WTC11 (cell line): ENCODE data around the gene MCIDAS.

Experiments
- CTCF ChIP-seq: fragments of 200-600 bp; IDR thresholded peaks from 2 replicates; pipeline ENCODE4 v1.8.0; 2022; ENCODE audit warnings: antibody characterized with exemption
- ESRRA ChIP-seq: sonication (generic); formaldehyde crosslinking; IDR thresholded peaks from 2 replicates; pipeline ENCODE4 v1.8.1; 2022; ENCODE audit warnings: mild to moderate bottlenecking, missing genetic modification reagents, borderline replicate concordance
- MAX ChIP-seq: sonication (generic); formaldehyde crosslinking; IDR thresholded peaks from 2 replicates; pipeline ENCODE4 v1.8.0; 2022; ENCODE audit warnings: mild to moderate bottlenecking, missing genetic modification reagents
- NR2C2 ChIP-seq: sonication (generic); formaldehyde crosslinking; IDR thresholded peaks from 2 replicates; pipeline ENCODE4 v1.8.0; 2022; ENCODE audit warnings: mild to moderate bottlenecking, missing genetic modification reagents
- NR3C1 ChIP-seq: sonication (generic); formaldehyde crosslinking; conservative IDR thresholded peaks from 2 replicates; pipeline ENCODE4 v1.8.1; 2023; ENCODE audit warnings: low read depth, mild to moderate bottlenecking, missing genetic modification reagents
- SP1 ChIP-seq: sonication (generic); formaldehyde crosslinking; conservative IDR thresholded peaks from 2 replicates; pipeline ENCODE4 v1.8.1; 2022; ENCODE audit warnings: missing genetic modification reagents
- TP53 ChIP-seq: sonication (generic); formaldehyde crosslinking; IDR thresholded peaks from 2 replicates; pipeline ENCODE4 v1.8.1; 2023; ENCODE audit warnings: mild to moderate bottlenecking, missing genetic modification reagents
- USF1 ChIP-seq: sonication (generic); formaldehyde crosslinking; IDR thresholded peaks from 2 replicates; pipeline ENCODE4 v1.8.0; 2022; ENCODE audit warnings: mild to moderate bottlenecking, missing genetic modification reagents
- ZNF219 ChIP-seq: sonication (generic); formaldehyde crosslinking; IDR thresholded peaks from 2 replicates; pipeline ENCODE4 v1.8.0; 2023; ENCODE audit warnings: missing genetic modification reagents, mild to moderate bottlenecking, borderline replicate concordance
- TF ChIP-seq, protein P1 (sequence below): fragments of 250-450 bp; sonication (Bioruptor Pico); IDR thresholded peaks from 2 replicates; pipeline ENCODE4 v1.9.0; 2021; ENCODE audit warnings: moderate library complexity, mild to moderate bottlenecking, inconsistent platforms, borderline replicate concordance

DNA sequence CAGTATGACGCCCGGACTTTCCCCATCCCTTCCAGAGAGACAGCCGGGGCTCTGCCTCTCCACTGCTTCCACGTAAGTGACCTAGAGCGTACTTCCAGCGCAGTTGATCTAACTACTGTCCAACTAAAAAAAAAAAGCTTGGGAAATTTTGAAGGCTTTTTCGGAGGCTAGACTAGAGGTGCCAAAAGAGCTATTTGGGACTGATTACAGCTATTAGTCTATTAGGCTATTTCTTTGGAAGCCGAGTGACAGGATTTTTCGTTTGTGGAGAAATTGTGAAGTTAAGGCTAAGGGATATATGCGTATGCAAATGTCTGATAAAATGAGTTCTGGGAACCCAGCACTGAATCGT lies 4.8 kb upstream of the MCIDAS start:
- TF ChIP-seq CTCF (no peak), TP53 (CRISPR knock-in tag) (no peak), USF1 (CRISPR knock-in tag) (no peak), NR3C1 (no peak), ZNF219 (CRISPR knock-in tag) (no peak), SP1 (CRISPR knock-in tag) (no peak), ESRRA (no peak), MAX (no peak), NR2C2 (CRISPR knock-in tag) (no peak)
- TF ChIP-seq, protein P1, sequence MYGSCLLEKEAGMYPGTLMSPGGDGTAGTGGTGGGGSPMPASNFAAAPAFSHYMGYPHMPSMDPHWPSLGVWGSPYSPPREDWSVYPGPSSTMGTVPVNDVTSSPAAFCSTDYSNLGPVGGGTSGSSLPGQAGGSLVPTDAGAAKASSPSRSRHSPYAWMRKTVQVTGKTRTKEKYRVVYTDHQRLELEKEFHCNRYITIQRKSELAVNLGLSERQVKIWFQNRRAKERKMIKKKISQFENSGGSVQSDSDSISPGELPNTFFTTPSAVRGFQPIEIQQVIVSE (CRISPR knock-in tag), result no peak
